ENCODE results near the gene JHY. TPM values are rescaled to one million over a fixed set of nuclear protein-coding genes. Genes with fewer than 3 reads are reported as not detected.
A peak's percentile ranks its signal among the peaks of the same experiment; 100 is the strongest.

Gene JHY
- polyA plus RNA-seq, 1 of the 3 experiments (the other 2 are of a cell fraction): 2.9 TPM

- Histone ChIP-seq H3K27ac (ENCODE audit: low read depth in 2 of 2, low read length in 1 of 2) (no peak overlapping the region), H3K9me2 (no peaks in the 10 kb centered on the region), H3K4me1 (ENCODE audit: control insufficient read depth in 1 of 2, insufficient read depth in 2 of 2, low read depth in 1 of 2, low read length in 1 of 2) (peaks cover 0 to 17% of the 10 kb centered on the region in 2 experiments; a peak in 2 of 4 replicates), H3K27me3 (ENCODE audit: insufficient read depth) (no peaks in the 10 kb centered on the region; the same call in 1 of the 2 replicates), H2AFZ (ENCODE audit: low read depth) (peak overlapping the region; percentile 54), H3F3A (replicated peaks; ENCODE audit: insufficient read depth) (no peaks in the 10 kb centered on the region), H3K36me3 (replicated peaks in 1 of 2; ENCODE audit: control insufficient read depth in 1 of 2, insufficient read depth in 2 of 2, low read length in 1 of 2) (no peaks in the 10 kb centered on the region), H3K4me3 (ENCODE audit: low read depth in 2 of 2, low read length in 1 of 2) (no peak overlapping the region), H3K79me2 (ENCODE audit: insufficient read depth) (no peaks in the 10 kb centered on the region), H3K9ac (no peak overlapping the region), H3K9me3 (no peaks in the 10 kb centered on the region), H3K4me2 (peak overlapping the region; percentile 14; the same call in 1 of the 2 replicates), H4K20me1 (ENCODE audit: insufficient read depth) (no peaks in the 10 kb centered on the region)
- ChIA-PET CTCF (interaction anchor here (0.9 to 4.6 kb wide), 4 partner anchors 13 to 269 kb away, joined by 4 to 68 read pairs (median 19); no protein-coding TSS in a partner anchor), POLR2A (no interaction called here)
- DNase-seq: no peak
- no peak for TF ChIP-seq EP300 (IDR thresholded peaks at IDR 0.05; ENCODE audit: borderline replicate concordance in 1 of 2, low read depth in 1 of 2, low read length in 1 of 2)
- TF ChIP-seq USF2 (IDR thresholded peaks at IDR 0.05; ENCODE audit: borderline replicate concordance, low read depth, low read length): no peak
- TF ChIP-seq CHD2 (IDR thresholded peaks at IDR 0.05; ENCODE audit: low read length, partially characterized antibody): no peak
- TF ChIP-seq USF1 (IDR thresholded peaks at IDR 0.05; ENCODE audit: borderline replicate concordance, low read depth): no peak
- TF ChIP-seq SMC3 (IDR thresholded peaks at IDR 0.05; ENCODE audit: low read depth, low read length): no peak
- no peak for TF ChIP-seq CTCF (IDR thresholded peaks at IDR 0.05)
- no peak for TF ChIP-seq REST (IDR thresholded peaks at IDR 0.05; ENCODE audit: low read depth, low read length)
- no peak for TF ChIP-seq GATA2 (CRISPR knock-in tag; IDR thresholded peaks at IDR 0.05)
- no peak for TF ChIP-seq JUND (IDR thresholded peaks at IDR 0.05)
- no peak for TF ChIP-seq TAF1 (IDR thresholded peaks at IDR 0.05; ENCODE audit: borderline replicate concordance, low read depth, low read length)
- TF ChIP-seq YY1 (IDR thresholded peaks at IDR 0.05; ENCODE audit: low read depth): no peak
- TF ChIP-seq IRF3 (IDR thresholded peaks at IDR 0.05; ENCODE audit: low read depth, low read length): no peak
- TF ChIP-seq NRF1 (IDR thresholded peaks at IDR 0.05; ENCODE audit: low read depth, low read length): no peak
- 78% methylated on average over 7 of the region's 7 CpGs for WGBS (ENCODE audit: low lambda C conversion rate)
Measured at GRCh38 chr11:122850076-122850631, 32.4 kb upstream of the JHY start.

Measured in SK-N-SH (cell line).